ENCODE measurements around the gene PIPOX. TPM values are rescaled to one million over a fixed set of nuclear protein-coding genes. Genes with fewer than 3 reads are reported as not detected.
"Not testable (repeated sequence)": the region's sequence is repeated elsewhere in the genome, so short reads cannot be mapped to it uniquely, and the experiment has no call there.

PIPOX gene
- total and polyA plus RNA-seq, 4 donors: 4.0 to 10.2 (median 6.9) TPM

GRCh38 chr17:29086628-29087332, 43.8 kb downstream of the PIPOX start:
- DNase-seq (ENCODE audit: low read depth in 4 of 6, low spot score in 6 of 6): no peak
- WGBS (ENCODE audit: insufficient coverage): 81% methylated on average over 18 of the region's 19 CpGs
- Histone ChIP-seq H3K4me1 (ENCODE audit: control insufficient read depth, insufficient read depth, low read length) (peaks cover 78% of the 10 kb centered on the region), H3K4me3 (ENCODE audit: low read depth, low read length) (no peak overlapping the region), H3K27ac (ENCODE audit: low read depth, low read length) (no peak overlapping the region), H3K27me3 (ENCODE audit: control insufficient read depth, insufficient read depth, low read length) (no peaks in the 10 kb centered on the region), H3K36me3 (ENCODE audit: control insufficient read depth, insufficient read depth, low read length) (peaks cover 76% of the 10 kb centered on the region), H3K9me3 (ENCODE audit: control insufficient read depth, insufficient read depth, low read length) (no peaks in the 10 kb centered on the region)

- peaks cover 81% of the 10 kb centered on the region for H3K4me1 ChIP-seq (ENCODE audit: control insufficient read depth, insufficient read depth, low read length)
- H3K27me3 ChIP-seq (ENCODE audit: control insufficient read depth, insufficient read depth, low read length); DNase-seq (ENCODE audit: low read depth in 4 of 6, low spot score in 6 of 6); H3K4me3 ChIP-seq (ENCODE audit: low read depth, low read length); H3K9me3 ChIP-seq (ENCODE audit: control insufficient read depth, insufficient read depth, low read length): not testable (repeated sequence)
- 100% methylated on average over 1 of the region's 3 CpGs for WGBS (ENCODE audit: insufficient coverage)
- H3K27ac ChIP-seq (ENCODE audit: low read depth, low read length): peak overlapping the region; percentile 75
- peaks cover 81% of the 10 kb centered on the region for H3K36me3 ChIP-seq (ENCODE audit: control insufficient read depth, insufficient read depth, low read length)
Measured at GRCh38 chr17:29088782-29089181, 45.8 kb downstream of the PIPOX start.

- H3K9me3 ChIP-seq (ENCODE audit: control insufficient read depth, insufficient read depth, low read length): no peaks in the 10 kb centered on the region
- H3K27ac ChIP-seq (ENCODE audit: low read depth, low read length): peak overlapping the region; percentile 75
- H3K4me1 ChIP-seq (ENCODE audit: control insufficient read depth, insufficient read depth, low read length): peaks cover 72% of the 10 kb centered on the region
- no peak overlapping the region for H3K4me3 ChIP-seq (ENCODE audit: low read depth, low read length)
- WGBS (ENCODE audit: insufficient coverage): 32% methylated on average over 19 of the region's 20 CpGs
- H3K36me3 ChIP-seq (ENCODE audit: control insufficient read depth, insufficient read depth, low read length): peaks cover 89% of the 10 kb centered on the region
- H3K27me3 ChIP-seq (ENCODE audit: control insufficient read depth, insufficient read depth, low read length): no peaks in the 10 kb centered on the region
- peak in 3 of 6 donors; percentile 65 to 96 (median 95) for DNase-seq (ENCODE audit: low read depth in 4 of 6, low spot score in 6 of 6)
Measured at GRCh38 chr17:29089601-29090044, 46.7 kb downstream of the PIPOX start.

- Histone ChIP-seq H3K27ac (ENCODE audit: low read depth, low read length) (peak overlapping the region; percentile 75), H3K9me3 (ENCODE audit: control insufficient read depth, insufficient read depth, low read length) (no peaks in the 10 kb centered on the region), H3K4me1 (ENCODE audit: control insufficient read depth, insufficient read depth, low read length) (peaks cover 71% of the 10 kb centered on the region), H3K27me3 (ENCODE audit: control insufficient read depth, insufficient read depth, low read length) (no peaks in the 10 kb centered on the region), H3K36me3 (ENCODE audit: control insufficient read depth, insufficient read depth, low read length) (peaks cover 90% of the 10 kb centered on the region), H3K4me3 (ENCODE audit: low read depth, low read length) (no peak overlapping the region)
- 60% methylated on average over 3 of the region's 4 CpGs for WGBS (ENCODE audit: insufficient coverage)
- peak in 2 of 6 donors; percentile 53 to 69 for DNase-seq (ENCODE audit: low read depth in 4 of 6, low spot score in 6 of 6)
Measured at GRCh38 chr17:29090108-29090507, 47.2 kb downstream of the PIPOX start.

GRCh38 chr17:29090750-29091605, 48.0 kb downstream of the PIPOX start:
- Histone ChIP-seq H3K27ac (ENCODE audit: low read depth, low read length) (peak overlapping the region; percentile 75), H3K4me3 (ENCODE audit: low read depth, low read length) (no peak overlapping the region), H3K36me3 (ENCODE audit: control insufficient read depth, insufficient read depth, low read length) (peaks cover 89% of the 10 kb centered on the region), H3K27me3 (ENCODE audit: control insufficient read depth, insufficient read depth, low read length) (no peaks in the 10 kb centered on the region), H3K9me3 (ENCODE audit: control insufficient read depth, insufficient read depth, low read length) (no peaks in the 10 kb centered on the region), H3K4me1 (ENCODE audit: control insufficient read depth, insufficient read depth, low read length) (peaks cover 71% of the 10 kb centered on the region)
- peak in 2 of 6 donors; percentile 85 for DNase-seq (ENCODE audit: low read depth in 4 of 6, low spot score in 6 of 6)
- WGBS (ENCODE audit: insufficient coverage): 35% methylated on average over 10 of the region's 12 CpGs

- H3K27ac ChIP-seq (ENCODE audit: low read depth, low read length): peak overlapping the region; percentile 3
- peak in 2 of 6 donors; percentile 41 to 84 for DNase-seq (ENCODE audit: low read depth in 4 of 6, low spot score in 6 of 6)
Measured at GRCh38 chr17:29091606-29092289, 48.8 kb downstream of the PIPOX start.

GRCh38 chr17:29093090-29093871, 50.3 kb downstream of the PIPOX start:
- DNase-seq (ENCODE audit: low read depth in 4 of 6, low spot score in 6 of 6): no peak
- H3K27ac ChIP-seq (ENCODE audit: low read depth, low read length): no peak overlapping the region
- no peaks in the 10 kb centered on the region for H3K9me3 ChIP-seq (ENCODE audit: control insufficient read depth, insufficient read depth, low read length)
- H3K36me3 ChIP-seq (ENCODE audit: control insufficient read depth, insufficient read depth, low read length): peaks cover 91% of the 10 kb centered on the region
- H3K27me3 ChIP-seq (ENCODE audit: control insufficient read depth, insufficient read depth, low read length): no peaks in the 10 kb centered on the region
- H3K4me1 ChIP-seq (ENCODE audit: control insufficient read depth, insufficient read depth, low read length): peaks cover 72% of the 10 kb centered on the region
- WGBS (ENCODE audit: insufficient coverage): 94% methylated on average over 18 of the region's 20 CpGs
- no peak overlapping the region for H3K4me3 ChIP-seq (ENCODE audit: low read depth, low read length)

More at GRCh38 chr17:29091606-29092289, 48.8 kb downstream of the PIPOX start:
- Histone ChIP-seq H3K4me3 (ENCODE audit: low read depth, low read length) (no peak overlapping the region), H3K27me3 (ENCODE audit: control insufficient read depth, insufficient read depth, low read length) (no peaks in the 10 kb centered on the region), H3K4me1 (ENCODE audit: control insufficient read depth, insufficient read depth, low read length) (peaks cover 71% of the 10 kb centered on the region), H3K9me3 (ENCODE audit: control insufficient read depth, insufficient read depth, low read length) (no peaks in the 10 kb centered on the region), H3K36me3 (ENCODE audit: control insufficient read depth, insufficient read depth, low read length) (peaks cover 89% of the 10 kb centered on the region)
- WGBS (ENCODE audit: insufficient coverage): 54% methylated on average over 9 of the region's 13 CpGs

- Histone ChIP-seq H3K36me3 (ENCODE audit: control insufficient read depth, insufficient read depth, low read length) (peaks cover 96% of the 10 kb centered on the region), H3K27ac (ENCODE audit: low read depth, low read length) (no peak overlapping the region), H3K9me3 (ENCODE audit: control insufficient read depth, insufficient read depth, low read length) (no peaks in the 10 kb centered on the region), H3K4me1 (ENCODE audit: control insufficient read depth, insufficient read depth, low read length) (peaks cover 72% of the 10 kb centered on the region), H3K4me3 (ENCODE audit: low read depth, low read length) (no peak overlapping the region), H3K27me3 (ENCODE audit: control insufficient read depth, insufficient read depth, low read length) (no peaks in the 10 kb centered on the region)
- 74% methylated on average over 7 of the region's 11 CpGs for WGBS (ENCODE audit: insufficient coverage)
- no peak for DNase-seq (ENCODE audit: low read depth in 4 of 6, low spot score in 6 of 6)
Measured at GRCh38 chr17:29094101-29094708, 51.3 kb downstream of the PIPOX start.
